SH-SY5Y (cell line): ENCODE results near the gene RNF115.

ENCODE experiments used
- GATA2 ChIP-seq: IDR thresholded peaks from 2 replicates; pipeline ENCODE4 v1.6.1; 2011; ENCODE audit warnings: mild to moderate bottlenecking, low read depth, low read length
- GATA3 ChIP-seq: IDR thresholded peaks from 2 replicates; pipeline ENCODE4 v1.6.1; 2011; ENCODE audit warnings: low read depth, mild to moderate bottlenecking, low read length, moderate library complexity

GRCh38 chr1:145845144-145845513 lies 21.2 kb upstream of the RNF115 start:
- TF ChIP-seq GATA2 (no peak; the same call in 1 of the 2 replicates), GATA3 (no peak)
